PC-3 (cell line): Measurements from ENCODE around the gene SRGAP3.

Source experiments
- CTCF ChIP-seq: fragments of 300-600 bp; sonication (generic); conservative IDR thresholded peaks from 2 replicates; pipeline ENCODE4 v1.5.1; 2017; ENCODE audit warnings: antibody characterized with exemption, low read depth, mild to moderate bottlenecking, low read length
- EZH2 ChIP-seq: fragments of 300-600 bp; sonication (generic); IDR thresholded peaks from one replicate; pipeline ENCODE4 v1.6.1; 2017; ENCODE audit warnings: antibody characterized with exemption, mild to moderate bottlenecking, low read length; ENCODE audit not compliant: unreplicated experiment
- EZH2phosphoT487 ChIP-seq: fragments of 300-600 bp; sonication (generic); IDR thresholded peaks from 2 replicates; pipeline ENCODE4 v1.6.1; 2018; ENCODE audit warnings: mild to moderate bottlenecking, antibody characterized with exemption, low read length, borderline replicate concordance

GRCh38 chr3:8963137-8963853 is 286.2 kb downstream of the SRGAP3 start, which contains the start of gene RAD18:
- TF ChIP-seq CTCF (no peak), EZH2phosphoT487 (no peak), EZH2 (no peak)
